Esophagus muscularis mucosa (tissue), 4 donors: ENCODE results near the gene BRCA2.

ENCODE experiments used
- CTCF ChIP-seq, 3 experiments: fragments of 200-600 bp in 2 of 3; fragments of 450-650 bp in 1 of 3; sonication (generic) in 2 of 3; IDR thresholded peaks; one replicate each; pipeline ENCODE4 v1.5.1; 2017 to 2019; ENCODE audit warnings: antibody characterized with exemption in 3 of 3, mild to moderate bottlenecking in 2 of 3, moderate library complexity in 1 of 3
- EP300 ChIP-seq: sonication (generic); formaldehyde crosslinking; IDR thresholded peaks from one replicate; pipeline ENCODE4 v1.6.1; 2017; ENCODE audit warnings: antibody characterized with exemption
- POLR2A ChIP-seq: fragments of 450-650 bp; IDR thresholded peaks from one replicate; pipeline ENCODE4 v1.6.1; 2017; ENCODE audit warnings: antibody characterized with exemption, moderate library complexity, mild to moderate bottlenecking, low read depth

GRCh38 chr13:32316028-32316339 lies 676 bp downstream of the BRCA2 start:
- TF ChIP-seq EP300 = no peak
- no peak for TF ChIP-seq CTCF (IDR thresholded peaks at IDR 0.05)
- no peak for TF ChIP-seq POLR2A
